Right lobe of liver (tissue), 6 donors: ENCODE data around the gene PSMD12. TPM values are rescaled to one million over a fixed set of nuclear protein-coding genes. Genes with fewer than 3 reads are reported as not detected.
"Not testable (repeated sequence)": the region's sequence is repeated elsewhere in the genome, so short reads cannot be mapped to it uniquely, and the experiment has no call there.

ENCODE experiments used
- ATAC-seq, 4 donors: fragments of 200-7000 bp; cut with Tn5 transposase; one replicate each; pipeline ENCODE4 v1.9.1; 2020; ENCODE audit warnings: mild to moderate bottlenecking in 4 of 4, moderate library complexity in 4 of 4
- DNase-seq, 3 donors: peaks; one replicate each; pipeline ENCODE4 v3.0.0-alpha.2; 2020
- H3K27ac ChIP-seq, 3 donors: fragments of 200-600 bp; one replicate each; pipeline ENCODE4 v1.8.0; 2022
- H3K27me3 ChIP-seq, 2 donors: fragments of 200-600 bp; one replicate each; pipeline ENCODE4 v1.8.0; 2022
- H3K36me3 ChIP-seq, 4 donors: fragments of 200-600 bp; sonication (generic) in 1 of 4; one replicate each; pipeline versions ENCODE4 v1.5.1 to v1.8.0; 2017 to 2022; ENCODE audit warnings: control low read depth in 1 of 4
- H3K4me1 ChIP-seq, 4 donors: fragments of 200-600 bp; sonication (generic) in 1 of 4; one replicate each; pipeline versions ENCODE4 v1.5.1 to v1.8.0; 2017 to 2022; ENCODE audit warnings: control low read depth in 1 of 4
- H3K4me3 ChIP-seq, 3 donors: fragments of 200-600 bp; one replicate each; pipeline ENCODE4 v1.8.0; 2022
- H3K9me3 ChIP-seq, 4 donors: fragments of 200-600 bp; sonication (generic) in 1 of 4; one replicate each; pipeline versions ENCODE4 v1.5.1 to v1.8.0; 2017 to 2022; ENCODE audit warnings: control low read depth in 1 of 4
- CTCF ChIP-seq, 4 donors: fragments of 200-600 bp in 3 of 4; fragments of 450-650 bp in 1 of 4; IDR thresholded peaks; one replicate each; pipeline versions ENCODE4 v1.5.1 to v1.8.0; 2016 to 2022; ENCODE audit warnings: antibody characterized with exemption in 4 of 4, mild to moderate bottlenecking in 2 of 4
- POLR2A ChIP-seq: fragments of 450-650 bp; IDR thresholded peaks from one replicate; pipeline ENCODE4 v1.6.1; 2017; ENCODE audit warnings: antibody characterized with exemption, mild to moderate bottlenecking
- WGBS: methylation state at CpG from one replicate; pipeline ENCODE4 v1.1.6; 2018; ENCODE audit warnings: low coverage, low lambda C conversion rate; ENCODE audit not compliant: insufficient coverage; ENCODE audit errors: missing lambda C conversion rate; 5-methylcytosine and 5-hydroxymethylcytosine counted together
- intact Hi-C, 2 donors: fragments of 100-400 bp; cut with DNase I; formaldehyde crosslinking; loops; one replicate each; pipeline versions ENCODE4 v1.11.2 to v1.14.1; 2022
- total RNA-seq, 6 experiments: library from RNA; depleted of rRNA in 2 of 6; stranded (reverse); fragments of >200 nt in 2 of 6; fragmentation: NEBNext Ultra II Directional in 3 of 6; extraction: Animal tissue kit (Norgen Biotek cat#: 25700) in 3 of 6; gene quantifications; one replicate each; pipeline versions ENCODE4 v1.1.0 to v1.2.4, GENCODE V29; 2016 to 2023
- donor health status: DM: no; HTN: yes; CAD: no.
- donor health status: DM: no; HTN: no; CAD: no.
- donor health status: DM: no; HTN: no; CAD: no.
- donor health status: DM: no; HTN: yes; CAD: no.
- donor health status: DM: no; HTN: yes; CAD: no.

The PSMD12 gene
- total RNA-seq, 6 experiments from 2014 or later: 27.3 to 40.1 (median 31.1) TPM

- Histone ChIP-seq H3K27ac (no peak overlapping the region), H3K4me3 (no peak overlapping the region), H3K9me3 (no peaks in the 10 kb centered on the region), H3K36me3 (no peaks in the 10 kb centered on the region), H3K27me3 (no peaks in the 10 kb centered on the region), H3K4me1 (no peaks in the 10 kb centered on the region)
- intact Hi-C loops: no loop called here
- DNase-seq: no peak
- no peak for ATAC-seq
- TF ChIP-seq POLR2A: no peak
- TF ChIP-seq CTCF (IDR thresholded peaks at IDR 0.05): no peak
- 97% methylated on average over 3 of the region's 5 CpGs for WGBS
Measured at GRCh38 chr17:67316781-67317180, 49.6 kb downstream of the PSMD12 start.

- Histone ChIP-seq H3K4me3 (no peak overlapping the region), H3K27me3 (no peaks in the 10 kb centered on the region), H3K9me3 (no peaks in the 10 kb centered on the region), H3K27ac (no peak overlapping the region), H3K36me3 (no peaks in the 10 kb centered on the region), H3K4me1 (no peaks in the 10 kb centered on the region)
- TF ChIP-seq POLR2A (no peak), CTCF (IDR thresholded peaks at IDR 0.05) (no peak)
- no peak for DNase-seq
- ATAC-seq: no peak
- intact Hi-C loops: no loop called here
Measured at GRCh38 chr17:67315865-67316264, 50.5 kb downstream of the PSMD12 start.

- 69% methylated on average over 6 of the region's 6 CpGs for WGBS
- no peak overlapping the region for H3K27ac ChIP-seq
- DNase-seq (no peak), ATAC-seq (peak; percentile 50 to 77 (median 72))
- H3K36me3 ChIP-seq: no peaks in the 10 kb centered on the region
- intact Hi-C loops: no loop called here
- no peak for TF ChIP-seq POLR2A
- TF ChIP-seq CTCF (IDR thresholded peaks at IDR 0.05): no peak
- no peaks in the 10 kb centered on the region for H3K27me3 ChIP-seq
- no peaks in the 10 kb centered on the region for H3K4me1 ChIP-seq
- no peak overlapping the region for H3K4me3 ChIP-seq
- H3K9me3 ChIP-seq: no peaks in the 10 kb centered on the region
Measured at GRCh38 chr17:67312265-67312664, 54.1 kb downstream of the PSMD12 start.

- TF ChIP-seq CTCF (IDR thresholded peaks at IDR 0.05) (no peak), POLR2A (no peak)
- no peaks in the 10 kb centered on the region for H3K9me3 ChIP-seq
- DNase-seq: no peak
- H3K4me3 ChIP-seq: no peak overlapping the region
- no peak overlapping the region for H3K27ac ChIP-seq
- H3K27me3 ChIP-seq: no peaks in the 10 kb centered on the region
- no peaks in the 10 kb centered on the region for H3K4me1 ChIP-seq
- H3K36me3 ChIP-seq: no peaks in the 10 kb centered on the region
- ATAC-seq: no peak
- 56% methylated on average over 3 of the region's 4 CpGs for WGBS
- intact Hi-C loops: no loop called here
Measured at GRCh38 chr17:67311575-67311974, 54.8 kb downstream of the PSMD12 start.

- H3K4me3 ChIP-seq: no peak overlapping the region
- DNase-seq (no peak), ATAC-seq (no peak)
- no peaks in the 10 kb centered on the region for H3K27me3 ChIP-seq
- no peaks in the 10 kb centered on the region for H3K9me3 ChIP-seq
- no peaks in the 10 kb centered on the region for H3K36me3 ChIP-seq
- no peak for TF ChIP-seq POLR2A
- TF ChIP-seq CTCF (IDR thresholded peaks at IDR 0.05): no peak
- H3K4me1 ChIP-seq: no peaks in the 10 kb centered on the region
- intact Hi-C loops: no loop called here
- 72% methylated on average over 2 of the region's 10 CpGs for WGBS
- H3K27ac ChIP-seq: no peak overlapping the region
Measured at GRCh38 chr17:67310406-67310805, 56.0 kb downstream of the PSMD12 start.

GRCh38 chr17:67305446-67306235 is 60.7 kb downstream of the PSMD12 start:
- H3K36me3 ChIP-seq, intact Hi-C loops, H3K4me3 ChIP-seq, ATAC-seq, H3K9me3 ChIP-seq, DNase-seq, H3K4me1 ChIP-seq, H3K27ac ChIP-seq, H3K27me3 ChIP-seq: not testable (repeated sequence)
- WGBS: 72% methylated on average over 9 of the region's 10 CpGs
